GM19035 (cell line): ENCODE results near the gene SLC22A3.

Experiments
- ATAC-seq: cut with Tn5 transposase; IDR thresholded peaks from one replicate; pipeline ENCODE4 v1.9.1; 2021; ENCODE audit not compliant: unreplicated experiment

SLC22A3 gene

GRCh38 chr6:160412993-160413392 is 64.8 kb downstream of the SLC22A3 start:
- ATAC-seq: no peak

GRCh38 chr6:160417146-160417545 is 69.0 kb downstream of the SLC22A3 start:
- ATAC-seq: no peak

- ATAC-seq: no peak
Observed at GRCh38 chr6:160417550-160417949, 69.4 kb downstream of the SLC22A3 start.

GRCh38 chr6:160418370-160418769 is 70.2 kb downstream of the SLC22A3 start:
- ATAC-seq: no peak

GRCh38 chr6:160419488-160419887 is 71.3 kb downstream of the SLC22A3 start:
- ATAC-seq: no peak

- no peak for ATAC-seq
Observed at GRCh38 chr6:160420253-160420968, 72.2 kb downstream of the SLC22A3 start.

GRCh38 chr6:160420969-160421556 is 72.9 kb downstream of the SLC22A3 start:
- no peak for ATAC-seq

GRCh38 chr6:160421854-160422253 is 73.7 kb downstream of the SLC22A3 start:
- ATAC-seq: no peak

- no peak for ATAC-seq
Observed at GRCh38 chr6:160424256-160424655, 76.1 kb downstream of the SLC22A3 start.

GRCh38 chr6:160426136-160426535 is 78.0 kb downstream of the SLC22A3 start:
- no peak for ATAC-seq

GRCh38 chr6:160427312-160428068 is 79.3 kb downstream of the SLC22A3 start:
- no peak for ATAC-seq

GRCh38 chr6:160428069-160428430 is 79.9 kb downstream of the SLC22A3 start:
- no peak for ATAC-seq

- ATAC-seq: no peak
Observed at GRCh38 chr6:160428818-160429619, 80.8 kb downstream of the SLC22A3 start.

GRCh38 chr6:160429620-160429895 is 81.4 kb downstream of the SLC22A3 start:
- ATAC-seq: no peak

- no peak for ATAC-seq
Observed at GRCh38 chr6:160430203-160430602, 82.0 kb downstream of the SLC22A3 start.

- ATAC-seq: no peak
Observed at GRCh38 chr6:160430751-160431150, 82.6 kb downstream of the SLC22A3 start.

GRCh38 chr6:160431226-160431625 is 83.0 kb downstream of the SLC22A3 start:
- ATAC-seq: no peak

- ATAC-seq: no peak
Observed at GRCh38 chr6:160431791-160432404, 83.7 kb downstream of the SLC22A3 start.

- ATAC-seq: no peak
Observed at GRCh38 chr6:160435935-160436334, 87.8 kb downstream of the SLC22A3 start.

- no peak for ATAC-seq
Observed at GRCh38 chr6:160437154-160437553, 89.0 kb downstream of the SLC22A3 start.

GRCh38 chr6:160437775-160438174 is 89.6 kb downstream of the SLC22A3 start:
- no peak for ATAC-seq
